ENCODE results near the gene DPPA2.

GRCh38 chr3:109337393-109337792 lies 21.1 kb upstream of the DPPA2 start, which contains the start of gene DPPA4:
- no peak for TF ChIP-seq CTCF (conservative IDR thresholded peaks at IDR 0.05)
- TF ChIP-seq ZFX (IDR thresholded peaks at IDR 0.05): no peak
